Brain microvascular endothelial cell (primary cell): ENCODE results near the gene COL2A1.

ENCODE experiments used
- DNase-seq: peaks from one replicate; pipeline ENCODE4 v3.0.0-alpha.2; 2020
- H3K27ac ChIP-seq: fragments of 250-450 bp; sonication (Bioruptor Pico); 2 replicates; pipeline ENCODE4 v1.5.1; 2020; ENCODE audit warnings: mild to moderate bottlenecking, moderate library complexity
- H3K27me3 ChIP-seq: fragments of 250-450 bp; sonication (Bioruptor Pico); replicated peaks from 2 replicates; pipeline ENCODE4 v1.5.1; 2020; ENCODE audit warnings: mild to moderate bottlenecking
- H3K36me3 ChIP-seq: fragments of 250-450 bp; sonication (Bioruptor Pico); replicated peaks from 2 replicates; pipeline ENCODE4 v1.5.1; 2020; ENCODE audit warnings: mild to moderate bottlenecking
- H3K4me3 ChIP-seq: 2 replicates; pipeline ENCODE4 v1.5.1; 2011; ENCODE audit warnings: low read depth, mild to moderate bottlenecking, control low read depth, low read length, moderate library complexity
- CTCF ChIP-seq: IDR thresholded peaks from 2 replicates; pipeline ENCODE4 v1.5.1; 2011; ENCODE audit warnings: low read depth, mild to moderate bottlenecking, moderate library complexity, low read length, control low read depth, inconsistent platforms; ENCODE audit errors: missing control alignments
- in situ Hi-C: cut with HindIII; loops from 2 replicates; pipeline ENCODE4 v1.10.0; 2017; ENCODE audit warnings: low sequenced_read_pairs, low pct_ligation_motif_present

The COL2A1 gene

GRCh38 chr12:48034835-48035805 lies 30.8 kb upstream of the COL2A1 start:
- Histone ChIP-seq H3K27me3 (no peaks in the 10 kb centered on the region), H3K36me3 (no peaks in the 10 kb centered on the region), H3K27ac (no peak overlapping the region), H3K4me3 (no peak overlapping the region)
- in situ Hi-C loops, result no loop called here
- TF ChIP-seq CTCF, result no peak
- no peak for DNase-seq

- no peaks in the 10 kb centered on the region for H3K27me3 ChIP-seq
- no peaks in the 10 kb centered on the region for H3K36me3 ChIP-seq
- no peak overlapping the region for H3K27ac ChIP-seq
- H3K4me3 ChIP-seq, result no peak overlapping the region
- TF ChIP-seq CTCF, result no peak
- no peak for DNase-seq
- in situ Hi-C loops, result no loop called here
Measured at GRCh38 chr12:48033451-48033850, 29.2 kb upstream of the COL2A1 start.

GRCh38 chr12:48032597-48032996 lies 28.3 kb upstream of the COL2A1 start:
- Histone ChIP-seq H3K27ac (no peak overlapping the region), H3K4me3 (no peak overlapping the region), H3K27me3 (no peaks in the 10 kb centered on the region), H3K36me3 (no peaks in the 10 kb centered on the region)
- no peak for DNase-seq
- no peak for TF ChIP-seq CTCF
- in situ Hi-C loops, result no loop called here

GRCh38 chr12:48031135-48031960 lies 27.1 kb upstream of the COL2A1 start:
- in situ Hi-C loops, result no loop called here
- Histone ChIP-seq H3K27ac (no peak overlapping the region), H3K27me3 (no peaks in the 10 kb centered on the region), H3K4me3 (no peak overlapping the region), H3K36me3 (no peaks in the 10 kb centered on the region)
- no peak for TF ChIP-seq CTCF
- DNase-seq, result no peak

GRCh38 chr12:48030173-48030650 lies 25.9 kb upstream of the COL2A1 start:
- Histone ChIP-seq H3K27ac (no peak overlapping the region), H3K4me3 (no peak overlapping the region), H3K27me3 (no peaks in the 10 kb centered on the region), H3K36me3 (no peaks in the 10 kb centered on the region)
- in situ Hi-C loops, result no loop called here
- no peak for DNase-seq
- TF ChIP-seq CTCF, result no peak
